HEK293 (cell line): ENCODE data around the gene CCND3.

Experiments
- BCL11A ChIP-seq: fragments of 450-650 bp; formaldehyde crosslinking; IDR thresholded peaks from 2 replicates; pipeline ENCODE4 v1.5.1; 2016; ENCODE audit warnings: low read depth, missing biosample characterization, missing genetic modification characterization
- BCL11B ChIP-seq: fragments of 450-650 bp; formaldehyde crosslinking; IDR thresholded peaks from 2 replicates; pipeline ENCODE4 v1.5.1; 2016; ENCODE audit warnings: low read depth, missing biosample characterization, missing genetic modification characterization
- BCL6B ChIP-seq: fragments of 450-650 bp; formaldehyde crosslinking; IDR thresholded peaks from 2 replicates; pipeline ENCODE4 v1.5.1; 2017; ENCODE audit warnings: missing biosample characterization, missing genetic modification characterization
- FEZF1 ChIP-seq: fragments of 450-650 bp; formaldehyde crosslinking; IDR thresholded peaks from 2 replicates; pipeline ENCODE4 v1.5.1; 2016; ENCODE audit warnings: missing biosample characterization, missing genetic modification characterization
- HOXD13 ChIP-seq: sonication (generic); formaldehyde crosslinking; IDR thresholded peaks from 2 replicates; pipeline ENCODE4 v1.8.0; 2022; ENCODE audit warnings: missing genetic modification reagents, borderline replicate concordance
- KLF1 ChIP-seq: fragments of 450-650 bp; formaldehyde crosslinking; IDR thresholded peaks from 2 replicates; pipeline ENCODE4 v1.5.1; 2016; ENCODE audit warnings: missing biosample characterization, missing genetic modification characterization
- KLF10 ChIP-seq: fragments of 450-650 bp; IDR thresholded peaks from 2 replicates; pipeline ENCODE4 v1.5.1; 2018; ENCODE audit warnings: missing biosample characterization, mild to moderate bottlenecking, missing genetic modification characterization
- KLF16 ChIP-seq: fragments of 450-650 bp; formaldehyde crosslinking; IDR thresholded peaks from 2 replicates; pipeline ENCODE4 v1.5.1; 2017; ENCODE audit warnings: missing biosample characterization, missing genetic modification characterization
- KLF8 ChIP-seq: fragments of 450-650 bp; formaldehyde crosslinking; IDR thresholded peaks from 2 replicates; pipeline ENCODE4 v1.5.1; 2016; ENCODE audit warnings: missing biosample characterization, missing genetic modification characterization
- PRDM1 ChIP-seq: fragments of 450-650 bp; formaldehyde crosslinking; IDR thresholded peaks from 2 replicates; pipeline ENCODE4; 2016; ENCODE audit warnings: missing biosample characterization, missing genetic modification characterization
- SP2 ChIP-seq: fragments of 450-650 bp; formaldehyde crosslinking; IDR thresholded peaks from 2 replicates; pipeline ENCODE4 v1.5.1; 2016; ENCODE audit warnings: missing biosample characterization, missing genetic modification characterization
- ZBTB11 ChIP-seq: fragments of 450-650 bp; formaldehyde crosslinking; conservative IDR thresholded peaks from 2 replicates; pipeline ENCODE4 v1.5.1; 2016; ENCODE audit warnings: low read depth, missing biosample characterization, missing genetic modification characterization
- ZBTB20 ChIP-seq: fragments of 450-650 bp; formaldehyde crosslinking; IDR thresholded peaks from 2 replicates; pipeline ENCODE4 v1.5.1; 2016; ENCODE audit warnings: missing biosample characterization, missing genetic modification characterization
- ZFP69B ChIP-seq: fragments of 450-650 bp; formaldehyde crosslinking; IDR thresholded peaks from 2 replicates; pipeline ENCODE4 v1.5.1; 2016; ENCODE audit warnings: missing biosample characterization, missing genetic modification characterization
- ZNF10 ChIP-seq: fragments of 450-650 bp; formaldehyde crosslinking; IDR thresholded peaks from 2 replicates; pipeline ENCODE4 v1.5.1; 2017; ENCODE audit warnings: missing biosample characterization, missing genetic modification characterization
- ZNF112 ChIP-seq: fragments of 450-650 bp; formaldehyde crosslinking; IDR thresholded peaks from 2 replicates; pipeline ENCODE4 v1.5.0; 2017; ENCODE audit warnings: missing biosample characterization, missing genetic modification characterization
- ZNF138 ChIP-seq: fragments of 450-650 bp; formaldehyde crosslinking; IDR thresholded peaks from 2 replicates; pipeline ENCODE4 v1.5.1; 2016; ENCODE audit warnings: missing biosample characterization, missing genetic modification characterization, borderline replicate concordance
- ZNF18 ChIP-seq: fragments of 450-650 bp; formaldehyde crosslinking; IDR thresholded peaks from 2 replicates; pipeline ENCODE4 v1.5.1; 2016; ENCODE audit warnings: missing biosample characterization, missing genetic modification characterization
- ZNF19 ChIP-seq: fragments of 450-650 bp; formaldehyde crosslinking; IDR thresholded peaks from 2 replicates; pipeline ENCODE4; 2016; ENCODE audit warnings: missing biosample characterization, missing genetic modification characterization, low read depth
- ZNF223 ChIP-seq: fragments of 450-650 bp; formaldehyde crosslinking; IDR thresholded peaks from 2 replicates; pipeline ENCODE4 v1.5.1; 2016; ENCODE audit warnings: missing biosample characterization, missing genetic modification characterization
- ZNF248 ChIP-seq: fragments of 450-650 bp; formaldehyde crosslinking; IDR thresholded peaks from 2 replicates; pipeline ENCODE4 v1.5.1; 2017; ENCODE audit warnings: missing biosample characterization, missing genetic modification characterization
- ZNF398 ChIP-seq: fragments of 450-650 bp; formaldehyde crosslinking; IDR thresholded peaks from 2 replicates; pipeline ENCODE4 v1.5.1; 2017; ENCODE audit warnings: missing biosample characterization, missing genetic modification characterization
- ZNF404 ChIP-seq: fragments of 450-650 bp; formaldehyde crosslinking; IDR thresholded peaks from 2 replicates; pipeline ENCODE4 v1.5.1; 2017; ENCODE audit warnings: missing biosample characterization, missing genetic modification characterization
- ZNF416 ChIP-seq: fragments of 450-650 bp; formaldehyde crosslinking; IDR thresholded peaks from 2 replicates; pipeline ENCODE4 v1.5.1; 2016; ENCODE audit warnings: missing biosample characterization, missing genetic modification characterization
- ZNF48 ChIP-seq: fragments of 450-650 bp; formaldehyde crosslinking; IDR thresholded peaks from 2 replicates; pipeline ENCODE4 v1.5.1; 2016; ENCODE audit warnings: missing biosample characterization, missing genetic modification characterization
- ZNF488 ChIP-seq: fragments of 450-650 bp; formaldehyde crosslinking; IDR thresholded peaks from 2 replicates; pipeline ENCODE4 v1.5.1; 2016; ENCODE audit warnings: missing biosample characterization, missing genetic modification characterization
- ZNF621 ChIP-seq: fragments of 450-650 bp; formaldehyde crosslinking; IDR thresholded peaks from 2 replicates; pipeline ENCODE4 v1.5.1; 2017; ENCODE audit warnings: missing biosample characterization, missing genetic modification characterization
- ZNF664 ChIP-seq: fragments of 450-650 bp; formaldehyde crosslinking; IDR thresholded peaks from 2 replicates; pipeline ENCODE4 v1.5.1; 2016; ENCODE audit warnings: missing biosample characterization, missing genetic modification characterization
- ZNF747 ChIP-seq: fragments of 450-650 bp; formaldehyde crosslinking; IDR thresholded peaks from 2 replicates; pipeline ENCODE4 v1.5.1; 2016; ENCODE audit warnings: missing biosample characterization, missing genetic modification characterization
- ZSCAN18 ChIP-seq: fragments of 450-650 bp; formaldehyde crosslinking; IDR thresholded peaks from 2 replicates; pipeline ENCODE4 v1.5.1; 2016; ENCODE audit warnings: missing biosample characterization, missing genetic modification characterization

The CCND3 gene

GRCh38 chr6:41894366-41895299, 47.0 kb downstream of the CCND3 start (continued):
- TF ChIP-seq ZNF18 (tag by site-specific recombination) (peak; percentile 99), FEZF1 (tag by site-specific recombination) (no peak), ZFP69B (0 out of 2 replicates have a peak, but pooled peaks have one; percentile 18), ZNF223 (tag by site-specific recombination) (0 out of 2 replicates have a peak, but pooled peaks have one; percentile 43), BCL11A (no peak), ZNF747 (tag by site-specific recombination) (no peak), ZNF48 (tag by site-specific recombination) (no peak), BCL11B (no peak), ZBTB20 (tag by site-specific recombination) (peak; percentile 86), ZNF404 (tag by site-specific recombination) (no peak), KLF8 (tag by site-specific recombination) (no peak), SP2 (tag by site-specific recombination) (peak; percentile 45; the same call in 1 of the 2 replicates), HOXD13 (CRISPR knock-in tag) (no peak), ZNF10 (tag by site-specific recombination) (no peak), ZNF138 (tag by site-specific recombination) (no peak), KLF10 (tag by site-specific recombination) (no peak), ZBTB11 (tag by site-specific recombination) (no peak), KLF1 (tag by site-specific recombination) (peak; percentile 36; the same call in 1 of the 2 replicates), PRDM1 (peak; percentile 90), ZNF621 (tag by site-specific recombination) (no peak), ZNF488 (no peak), ZNF248 (tag by site-specific recombination) (no peak), KLF16 (tag by site-specific recombination) (no peak), ZNF112 (tag by site-specific recombination) (no peak), BCL6B (tag by site-specific recombination) (peak; percentile 16; the same call in 1 of the 2 replicates), ZNF664 (tag by site-specific recombination) (no peak), ZSCAN18 (tag by site-specific recombination) (no peak), ZNF398 (tag by site-specific recombination) (peak; percentile 74), ZNF19 (no peak), ZNF416 (tag by site-specific recombination) (no peak; the same call in 1 of the 2 replicates)
